ENCODE results near the gene IL17RA.

Gene IL17RA

GRCh38 chr22:17162731-17163130 lies 77.9 kb downstream of the IL17RA start:
- TF ChIP-seq CTCF (IDR thresholded peaks at IDR 0.05; ENCODE audit: borderline replicate concordance, insufficient read depth, low read depth, low read length): no peak
- H3K4me3 ChIP-seq (ENCODE audit: low read depth, low read length): no peak overlapping the region

DNA sequence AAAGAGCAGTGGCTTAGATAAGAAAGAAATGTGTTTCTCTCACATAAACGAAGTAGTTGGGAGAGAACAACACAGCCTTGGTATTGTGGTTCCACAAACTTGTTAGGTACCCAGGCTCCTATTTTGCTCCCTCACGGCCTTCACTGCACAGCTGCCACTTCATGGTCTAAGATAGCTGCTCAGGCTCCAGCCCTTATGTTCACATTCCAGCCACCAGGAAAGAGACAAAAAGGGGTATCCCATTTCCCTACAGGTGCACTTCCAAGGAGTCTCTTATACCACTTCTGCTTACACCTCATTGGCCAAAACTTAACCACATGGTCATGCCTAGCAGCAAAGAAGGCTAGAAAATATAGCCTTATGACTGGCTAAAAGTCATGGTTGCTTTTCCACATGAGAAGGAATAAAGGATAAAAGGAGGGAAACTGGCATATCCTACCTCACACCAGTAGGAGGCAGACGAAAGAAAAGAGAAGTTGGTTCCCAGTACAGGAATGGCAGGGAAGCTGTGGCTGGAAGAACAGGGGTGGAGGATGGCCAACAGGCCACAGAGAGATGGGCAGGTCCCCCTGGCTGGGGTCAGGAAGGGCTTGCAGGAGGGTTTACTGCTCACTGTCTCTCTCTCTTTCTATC lies 79.7 kb downstream of the IL17RA start:
- H3K4me3 ChIP-seq (ENCODE audit: low read depth, low read length): no peak overlapping the region
- TF ChIP-seq CTCF (IDR thresholded peaks at IDR 0.05; ENCODE audit: borderline replicate concordance, insufficient read depth, low read depth, low read length): 0 out of 2 replicates have a peak, but pooled peaks have one; percentile 13
